H1 (cell line): ENCODE results near the gene CHMP6. TPM values are rescaled to one million over a fixed set of nuclear protein-coding genes. Genes with fewer than 3 reads are reported as not detected.

Experiments
- CTCF ChIA-PET: fragments of 300-600 bp; sonication (Branson Sonifier 250); formaldehyde crosslinking; loops from one replicate; lab custom pipeline; 2021; ENCODE audit not compliant: partially characterized antibody; lab: Charles Lee
- POLR2A ChIA-PET: fragments of 300-600 bp; sonication (Branson Sonifier 250); formaldehyde crosslinking; loops from one replicate; lab custom pipeline; 2021; ENCODE audit warnings: inconsistent platforms; ENCODE audit not compliant: partially characterized antibody; lab: Charles Lee
- DNase-seq, 2 experiments: peaks; one replicate each; pipeline versions ENCODE4 v3.0.0 to v3.0.0-alpha.2; 2010 to 2022; ENCODE audit warnings: low spot score in 2 of 2, low read depth in 1 of 2, mixed read lengths in 1 of 2
- FAIRE-seq: peaks from 2 replicates; lab custom pipeline; 2011; peaks lifted over from hg19 to GRCh38; lab: Jason Lieb, UNC
- H2AFZ ChIP-seq: 2 replicates; pipeline ENCODE4 v1.8.1; 2012; ENCODE audit warnings: low read length, inconsistent platforms
- H2AK5ac ChIP-seq: 2 replicates; pipeline ENCODE4 v1.6.1; 2013; ENCODE audit warnings: low read depth, low read length
- H2BK120ac ChIP-seq: replicated peaks from 2 replicates; pipeline ENCODE3; 2013; ENCODE audit warnings: low read depth, low read length, inconsistent platforms
- H2BK12ac ChIP-seq: 2 replicates; pipeline ENCODE4 v1.6.1; 2013; ENCODE audit warnings: low read depth, low read length
- H2BK15ac ChIP-seq: 2 replicates; pipeline ENCODE4 v1.6.1; 2013; ENCODE audit warnings: low read length
- H2BK20ac ChIP-seq: 2 replicates; pipeline ENCODE4 v1.6.1; 2013; ENCODE audit warnings: low read length
- H2BK5ac ChIP-seq: 2 replicates; pipeline ENCODE4 v1.6.1; 2013; ENCODE audit warnings: low read depth, low read length
- H3K14ac ChIP-seq: 2 replicates; pipeline ENCODE4 v1.6.1; 2013; ENCODE audit warnings: inconsistent platforms; ENCODE audit not compliant: insufficient read length
- H3K18ac ChIP-seq: 2 replicates; pipeline ENCODE4 v1.6.1; 2013; ENCODE audit warnings: low read length; ENCODE audit errors: extremely low read depth
- H3K23ac ChIP-seq: 2 replicates; pipeline ENCODE4 v1.6.1; 2013; ENCODE audit warnings: inconsistent platforms; ENCODE audit not compliant: insufficient read length
- H3K23me2 ChIP-seq: 2 replicates; pipeline ENCODE4 v1.6.1; 2013; ENCODE audit warnings: low read depth, low read length
- H3K27ac ChIP-seq: 2 replicates; pipeline ENCODE4 v1.6.1; 2011; ENCODE audit warnings: low read depth, low read length, inconsistent platforms
- H3K27me3 ChIP-seq, 4 experiments: replicated peaks in 1 of 4; 1 replicate in 1 of 4; 2 replicates in 3 of 4; pipeline versions ENCODE4 v1.6.1 to v1.8.1; 2011 to 2013; ENCODE audit warnings: low read length in 3 of 4, mild to moderate bottlenecking in 3 of 4, inconsistent platforms in 2 of 4, mixed read lengths in 2 of 4, moderate library complexity in 1 of 4; ENCODE audit not compliant: control insufficient read depth in 3 of 4, insufficient read depth in 3 of 4; ENCODE audit errors: extremely low read depth in 1 of 4
- H3K36me3 ChIP-seq, 4 experiments: 2 replicates each; pipeline versions ENCODE4 v1.6.1 to v1.8.1; 2011 to 2013; ENCODE audit warnings: mild to moderate bottlenecking in 4 of 4, low read length in 3 of 4, moderate library complexity in 2 of 4, control low read depth in 1 of 4, inconsistent platforms in 1 of 4; ENCODE audit not compliant: insufficient read depth in 4 of 4, control insufficient read depth in 2 of 4
- H3K4ac ChIP-seq: replicated peaks from 2 replicates; pipeline ENCODE3; 2013; ENCODE audit warnings: low read length, low read depth, mixed read lengths, inconsistent platforms; ENCODE audit not compliant: insufficient read length
- H3K4me1 ChIP-seq, 4 experiments: replicated peaks in 1 of 4; 1 replicate in 1 of 4; 2 replicates in 3 of 4; pipeline versions ENCODE4 v1.6.1 to v1.8.1; 2011 to 2013; ENCODE audit warnings: low read length in 3 of 4, inconsistent platforms in 2 of 4, mixed read lengths in 1 of 4; ENCODE audit not compliant: insufficient read depth in 4 of 4, control insufficient read depth in 3 of 4
- H3K4me2 ChIP-seq, 2 experiments: 2 replicates each; pipeline versions ENCODE4 v1.6.1 to v1.8.1; 2011 to 2013; ENCODE audit warnings: low read depth in 2 of 2, low read length in 2 of 2, control low read depth in 1 of 2, inconsistent platforms in 1 of 2, mild to moderate bottlenecking in 1 of 2; ENCODE audit not compliant: insufficient read depth in 1 of 2
- H3K4me3 ChIP-seq, 4 experiments: fragments of 200-600, 300-600 bp in 1 of 4; sonication (generic), shearing (Covaris generic), sonication (Bioruptor Twin) in 1 of 4; 2 replicates each; pipeline versions ENCODE4 v1.5.1 to v1.8.1; 2011 to 2016; ENCODE audit warnings: low read length in 4 of 4, low read depth in 3 of 4, control low read depth in 2 of 4, inconsistent platforms in 2 of 4, mild to moderate bottlenecking in 2 of 4, mixed read lengths in 1 of 4, moderate library complexity in 1 of 4; ENCODE audit not compliant: insufficient read depth in 2 of 4; ENCODE audit errors: extremely low read depth in 1 of 4
- H3K56ac ChIP-seq: replicated peaks from 2 replicates; pipeline ENCODE3; 2013; ENCODE audit warnings: low read depth, mild to moderate bottlenecking, mixed read lengths, low read length, inconsistent platforms; ENCODE audit not compliant: insufficient read length
- H3K79me1 ChIP-seq: 2 replicates; pipeline ENCODE4 v1.6.1; 2013; ENCODE audit warnings: low read depth, low read length, control low read depth
- H3K79me2 ChIP-seq, 2 experiments: 2 replicates each; pipeline versions ENCODE4 v1.6.1 to v1.8.1; 2012 to 2013; ENCODE audit warnings: low read length in 2 of 2, mild to moderate bottlenecking in 2 of 2, inconsistent platforms in 1 of 2; ENCODE audit not compliant: insufficient read depth in 2 of 2, control insufficient read depth in 1 of 2
- H3K9ac ChIP-seq, 4 experiments: replicated peaks in 1 of 4; 1 replicate in 1 of 4; 2 replicates in 3 of 4; pipeline versions ENCODE4 v1.6.1 to v1.8.1; 2011 to 2013; ENCODE audit warnings: low read depth in 3 of 4, low read length in 3 of 4, control low read depth in 2 of 4, mild to moderate bottlenecking in 2 of 4, moderate library complexity in 2 of 4, inconsistent platforms in 1 of 4; ENCODE audit errors: extremely low read depth in 1 of 4
- H3K9me3 ChIP-seq, 2 experiments: 2 replicates each; pipeline versions ENCODE4 v1.6.1 to v1.8.1; 2012 to 2013; ENCODE audit warnings: mild to moderate bottlenecking in 2 of 2, moderate library complexity in 2 of 2, control low read depth in 1 of 2, inconsistent platforms in 1 of 2, low read depth in 1 of 2, low read length in 1 of 2, mixed read lengths in 1 of 2; ENCODE audit not compliant: insufficient read depth in 2 of 2
- H4K20me1 ChIP-seq, 2 experiments: replicated peaks in 1 of 2; 2 replicates each; pipeline versions ENCODE3 to v1.8.1; 2011 to 2013; ENCODE audit warnings: inconsistent platforms in 2 of 2, low read length in 2 of 2, mild to moderate bottlenecking in 1 of 2; ENCODE audit not compliant: insufficient read depth in 2 of 2, control insufficient read depth in 1 of 2
- H4K5ac ChIP-seq: 2 replicates; pipeline ENCODE4 v1.6.1; 2013; ENCODE audit warnings: low read length, low read depth, mixed read lengths, inconsistent platforms; ENCODE audit not compliant: insufficient read length
- H4K8ac ChIP-seq: 2 replicates; pipeline ENCODE4 v1.8.0; 2013; ENCODE audit warnings: mild to moderate bottlenecking, moderate library complexity, low read length, inconsistent platforms; ENCODE audit not compliant: insufficient read depth; ENCODE audit errors: extremely low read depth
- H4K91ac ChIP-seq: replicated peaks from 2 replicates; pipeline ENCODE3; 2013; ENCODE audit warnings: low read length, mixed read lengths, inconsistent platforms; ENCODE audit not compliant: insufficient read length
- CREB1 ChIP-seq: IDR thresholded peaks from 2 replicates; pipeline ENCODE4 v1.6.1; 2012; ENCODE audit warnings: inconsistent platforms
- NANOG ChIP-seq: IDR thresholded peaks from 2 replicates; pipeline ENCODE4 v1.6.1; 2011; ENCODE audit warnings: low read length, low read depth, mild to moderate bottlenecking, inconsistent platforms; ENCODE audit not compliant: insufficient read depth, poor library complexity, severe bottlenecking
- PHF8 ChIP-seq: fragments of 200-600 bp; sonication (generic); conservative IDR thresholded peaks from 2 replicates; pipeline ENCODE4 v1.7.1; 2012; ENCODE audit warnings: low read depth, mild to moderate bottlenecking, inconsistent platforms, low read length, moderate library complexity
- SIN3A ChIP-seq, 2 experiments: IDR thresholded peaks in 1 of 2; conservative IDR thresholded peaks in 1 of 2; 2 replicates each; pipeline ENCODE4 v1.6.1; 2011 to 2012; ENCODE audit warnings: low read length in 2 of 2, improper control_type of control experiment in 1 of 2, low read depth in 1 of 2, mild to moderate bottlenecking in 1 of 2
- SP2 ChIP-seq: IDR thresholded peaks from 2 replicates; pipeline ENCODE4 v1.6.1; 2012; ENCODE audit warnings: mild to moderate bottlenecking, low read length, inconsistent platforms
- TAF7 ChIP-seq: optimal IDR thresholded peaks from 2 replicates; pipeline ENCODE3; 2011; ENCODE audit warnings: low read depth, mild to moderate bottlenecking, inconsistent platforms, low read length, moderate library complexity, borderline replicate concordance
- WGBS, 2 experiments: shearing (Covaris generic) in 1 of 2; methylation state at CpG; one replicate each; pipeline versions ENCODE4 v1.1.6 to v1.1.7; 2013 to 2015; ENCODE audit warnings: low lambda C conversion rate in 2 of 2, mixed read lengths in 2 of 2, inconsistent platforms in 1 of 2, low coverage in 1 of 2, missing lambda C conversion rate in 1 of 2; ENCODE audit not compliant: insufficient replicate concordance in 2 of 2, insufficient coverage in 1 of 2, insufficient read length in 1 of 2; ENCODE audit errors: extremely low coverage in 1 of 2, missing lambda C conversion rate in 1 of 2; 5-methylcytosine and 5-hydroxymethylcytosine counted together
- polyA plus RNA-seq, 7 experiments: library from polyadenylated mRNA; depleted of rRNA in 3 of 7; stranded (reverse) in 5 of 7; unstranded in 2 of 7; fragments of >200 nt in 5 of 7; fragments of 200-250 nt in 2 of 7; gene quantifications; 1 replicate in 5 of 7; 2 replicates in 1 of 7; 4 replicates in 1 of 7; pipeline versions ENCODE4 v1.2.1 to v1.2.3, GENCODE V29; 2011 to 2013; ENCODE audit warnings: missing spikeins in 2 of 7, mixed read lengths in 2 of 7
- total RNA-seq: library from RNA; stranded (reverse); fragmentation: NEBNext Ultra II Directional; extraction: Animal tissue kit (Norgen Biotek cat#: 25700); gene quantifications from 2 replicates; pipeline ENCODE4 v1.2.1, GENCODE V29; 2021

Gene CHMP6
- total and polyA plus RNA-seq, 2 of the 8 experiments (the other 6 are each of a cell fraction or from before 2014, with no cell fraction given) = 15.7 to 24.3 TPM

DNA sequence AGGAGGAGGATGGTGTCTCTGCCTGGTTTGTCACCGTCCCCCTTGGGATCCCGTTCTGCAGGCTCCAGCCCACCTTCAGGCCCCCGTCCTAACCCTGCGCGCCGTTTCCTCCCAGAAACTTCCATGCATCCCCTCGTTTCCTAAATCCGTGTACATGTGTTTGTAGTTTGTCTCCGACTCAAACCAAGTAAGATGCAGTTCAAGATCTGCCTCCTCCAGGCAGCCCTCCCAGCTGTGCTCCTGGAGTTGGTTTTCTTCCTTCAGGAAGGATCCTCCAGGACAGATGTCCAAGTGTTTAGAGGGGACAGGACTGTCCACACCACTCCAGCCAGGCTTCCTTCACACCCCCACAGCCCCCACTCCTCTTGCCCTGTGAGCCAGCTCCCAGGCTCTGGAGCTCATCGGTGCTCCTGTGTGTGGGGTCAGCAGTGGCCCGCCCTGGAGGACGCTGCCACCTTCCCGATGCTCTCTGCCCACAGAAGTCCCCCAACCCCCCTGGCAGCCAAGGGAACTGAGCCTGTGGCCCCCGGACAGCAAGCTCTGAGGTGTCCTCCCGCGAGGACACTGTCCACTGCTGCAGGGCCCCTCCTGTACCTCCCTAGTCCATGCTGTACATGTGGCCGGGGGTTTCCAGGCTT lies 54.6 kb downstream of the CHMP6 start:
- Histone ChIP-seq H3K27me3 (no peaks in the 10 kb centered on the region), H3K27ac (no peak overlapping the region), H2BK15ac (no peak overlapping the region), H3K79me2 (peaks cover 0 to 24% of the 10 kb centered on the region in 2 experiments; a peak in 1 of 4 replicates), H3K14ac (no peak overlapping the region), H3K56ac (no peak overlapping the region), H4K5ac (no peak overlapping the region), H2AFZ (no peak overlapping the region), H3K36me3 (no peaks in the 10 kb centered on the region; a peak in 1 of 8 replicates), H2BK12ac (no peak overlapping the region), H2AK5ac (no peak overlapping the region), H3K9me3 (no peaks in the 10 kb centered on the region), H3K4ac (no peak overlapping the region), H2BK120ac (no peak overlapping the region), H2BK20ac (no peak overlapping the region), H3K23ac (no peak overlapping the region), H4K91ac (no peak overlapping the region), H4K8ac (no peak overlapping the region), H3K23me2 (no peaks in the 10 kb centered on the region), H3K18ac (no peak overlapping the region), H3K9ac (no peak overlapping the region), H2BK5ac (no peak overlapping the region), H3K4me3 (no peak overlapping the region), H3K79me1 (peaks cover 20% of the 10 kb centered on the region), H3K4me2 (no peak overlapping the region), H3K4me1 (peaks cover 0 to 3% (median 0%) of the 10 kb centered on the region in 4 experiments; a peak in 3 of 7 replicates), H4K20me1 (peaks cover 2 to 17% of the 10 kb centered on the region in 2 experiments)
- TF ChIP-seq SIN3A (conservative IDR thresholded peaks at IDR 0.05 in 1 of 2, IDR thresholded peaks at IDR 0.05 in 1 of 2; ENCODE audit: low read depth in 1 of 2, low read length in 2 of 2) (no peak), NANOG (no peak), CREB1 (no peak), PHF8 (no peak), TAF7 (no peak), SP2 (no peak)
- POLR2A ChIA-PET = interaction anchor here (0.6 to 9.0 kb wide), 4 partner anchors 9 to 128 kb away, joined by 3 to 42 read pairs (median 6); partner anchors contain the start of gene BAIAP2
- no peak for FAIRE-seq
- no peak for DNase-seq
- 96% methylated on average over 16 of the region's 17 CpGs; no CpG with 5 or more reads in 1 of the 2 experiments for WGBS, 2 experiments
- CTCF ChIA-PET = interaction anchor here (1.1 to 15.3 kb wide), 6 partner anchors 8 to 51 kb away, joined by 4 to 103 read pairs (median 5); no protein-coding TSS in a partner anchor
